Measurements from ENCODE around the gene OTOP2. TPM values are rescaled to one million over a fixed set of nuclear protein-coding genes. Genes with fewer than 3 reads are reported as not detected.
A peak's percentile ranks its signal among the peaks of the same experiment; 100 is the strongest.

OTOP2 gene
- total RNA-seq, 4 donors from 2014 or later = not detected

- intact Hi-C loops (cut with DNase I) = no loop called here
- no peak for TF ChIP-seq POLR2A (IDR thresholded peaks at IDR 0.05)
- no peak for TF ChIP-seq CTCF (IDR thresholded peaks at IDR 0.05)
- H3K36me3 ChIP-seq = no peaks in the 10 kb centered on the region
- no peaks in the 10 kb centered on the region for H3K9me3 ChIP-seq
- peaks cover 17% of the 10 kb centered on the region for H3K27me3 ChIP-seq
- H3K4me1 ChIP-seq = peaks cover 5 to 10% of the 10 kb centered on the region in 2 donors
- WGBS, 2 donors = 37 to 38% methylated on average over 11 to 15 of the region's 20 CpGs
- peak; percentile 48 to 55 for DNase-seq
- no peak overlapping the region for H3K27ac ChIP-seq
- no peak overlapping the region for H3K4me3 ChIP-seq (replicated peaks in 1 of 3)
Observed at GRCh38 chr17:74892013-74892841, 31.8 kb upstream of the OTOP2 start.

- TF ChIP-seq CTCF (IDR thresholded peaks at IDR 0.05) (no peak), POLR2A (IDR thresholded peaks at IDR 0.05) (no peak)
- no peak for DNase-seq
- Histone ChIP-seq H3K36me3 (no peaks in the 10 kb centered on the region), H3K4me1 (peaks cover 5 to 10% of the 10 kb centered on the region in 2 donors), H3K27me3 (peaks cover 17% of the 10 kb centered on the region), H3K27ac (no peak within 1 kb of the TSS), H3K9me3 (no peaks in the 10 kb centered on the region), H3K4me3 (replicated peaks in 1 of 3) (peak within 1 kb of the TSS in 1 of 3 donors; percentile 5)
- 5 to 8% methylated on average over 16 to 17 of the region's 86 CpGs for WGBS, 2 donors
- intact Hi-C loops (cut with DNase I) = no loop called here
Observed at GRCh38 chr17:74892974-74893911, 30.8 kb upstream of the OTOP2 start, which contains the start of gene FADS6. TSS of gene FADS6 (minus strand) at chr17:74893633. CDS start at chr17:74893595, 38 bp downstream.

GRCh38 chr17:74893936-74894671 lies 30.0 kb upstream of the OTOP2 start:
- Histone ChIP-seq H3K36me3 (no peaks in the 10 kb centered on the region), H3K27me3 (peaks cover 17% of the 10 kb centered on the region), H3K4me3 (replicated peaks in 1 of 3) (no peak overlapping the region), H3K4me1 (peaks cover 5 to 10% of the 10 kb centered on the region in 2 donors), H3K27ac (no peak overlapping the region), H3K9me3 (no peaks in the 10 kb centered on the region)
- intact Hi-C loops (cut with DNase I) = no loop called here
- TF ChIP-seq CTCF (IDR thresholded peaks at IDR 0.05) = no peak
- no peak for TF ChIP-seq POLR2A (IDR thresholded peaks at IDR 0.05)
- DNase-seq = no peak
- 47 to 52% methylated on average over 8 to 16 of the region's 22 CpGs for WGBS, 2 donors

GRCh38 chr17:74898376-74898946 lies 25.6 kb upstream of the OTOP2 start:
- 74 to 80% methylated on average over 11 of the region's 11 CpGs for WGBS, 2 donors
- no peak for TF ChIP-seq CTCF (IDR thresholded peaks at IDR 0.05)
- no peak for TF ChIP-seq POLR2A (IDR thresholded peaks at IDR 0.05)
- DNase-seq = no peak
- intact Hi-C loops (cut with DNase I) = no loop called here
- Histone ChIP-seq H3K27ac (no peak overlapping the region), H3K4me1 (peaks cover under 1 to 4% of the 10 kb centered on the region in 2 donors), H3K36me3 (no peaks in the 10 kb centered on the region), H3K4me3 (replicated peaks in 1 of 3) (no peak overlapping the region), H3K27me3 (peaks cover 12% of the 10 kb centered on the region), H3K9me3 (no peaks in the 10 kb centered on the region)

Data from thyroid gland (tissue), 4 donors.